Trophoblast cell (in vitro differentiated cells and primary cell): ENCODE data around the gene ZNF595.

Experiments used
- DNase-seq, 2 donors: peaks; one replicate each; pipeline ENCODE4 v3.0.0-alpha.2; 2016
- H2AFZ ChIP-seq: 2 replicates; pipeline ENCODE4 v1.6.1; 2013; ENCODE audit warnings: low read length, moderate library complexity, mild to moderate bottlenecking; ENCODE audit not compliant: insufficient read depth, poor library complexity
- H2AK5ac ChIP-seq: 2 replicates; pipeline ENCODE4 v1.6.1; 2013; ENCODE audit warnings: mild to moderate bottlenecking, low read length
- H2BK120ac ChIP-seq: 2 replicates; pipeline ENCODE4 v1.6.1; 2013; ENCODE audit warnings: low read length, mild to moderate bottlenecking, moderate library complexity; ENCODE audit not compliant: insufficient read depth, poor library complexity
- H2BK12ac ChIP-seq: 2 replicates; pipeline ENCODE4 v1.6.1; 2013; ENCODE audit warnings: mild to moderate bottlenecking, low read length, moderate library complexity
- H2BK5ac ChIP-seq: 2 replicates; pipeline ENCODE4 v1.6.1; 2013; ENCODE audit warnings: low read length, low read depth, moderate library complexity, mild to moderate bottlenecking; ENCODE audit not compliant: poor library complexity
- H3K14ac ChIP-seq: 2 replicates; pipeline ENCODE4 v1.6.1; 2013; ENCODE audit warnings: mild to moderate bottlenecking, low read length
- H3K18ac ChIP-seq: 2 replicates; pipeline ENCODE4 v1.6.1; 2013; ENCODE audit warnings: mild to moderate bottlenecking, low read length
- H3K23ac ChIP-seq: 2 replicates; pipeline ENCODE4 v1.6.1; 2013; ENCODE audit warnings: low read length
- H3K27ac ChIP-seq: 2 replicates; pipeline ENCODE4 v1.5.1; 2013; ENCODE audit warnings: low read depth, mild to moderate bottlenecking, inconsistent platforms, low read length, moderate library complexity
- H3K27me3 ChIP-seq: 2 replicates; pipeline ENCODE4 v1.6.1; 2013; ENCODE audit warnings: inconsistent platforms, mild to moderate bottlenecking, low read length, moderate library complexity; ENCODE audit not compliant: insufficient read depth
- H3K36me3 ChIP-seq, 2 experiments: 1 replicate in 1 of 2; 2 replicates in 1 of 2; pipeline ENCODE4 v1.6.1; 2013; ENCODE audit warnings: low read length in 2 of 2, mild to moderate bottlenecking in 2 of 2, moderate library complexity in 1 of 2; ENCODE audit not compliant: insufficient read depth in 2 of 2, control insufficient read depth in 1 of 2
- H3K4ac ChIP-seq: 2 replicates; pipeline ENCODE4 v1.6.1; 2013; ENCODE audit warnings: low read depth, mild to moderate bottlenecking, low read length, moderate library complexity
- H3K4me1 ChIP-seq, 2 experiments: 1 replicate in 1 of 2; 2 replicates in 1 of 2; pipeline ENCODE4 v1.6.1; 2013; ENCODE audit warnings: low read length in 2 of 2, mild to moderate bottlenecking in 2 of 2, moderate library complexity in 1 of 2; ENCODE audit not compliant: insufficient read depth in 2 of 2, control insufficient read depth in 1 of 2
- H3K4me2 ChIP-seq: 2 replicates; pipeline ENCODE4 v1.6.1; 2013; ENCODE audit warnings: inconsistent platforms, mild to moderate bottlenecking, low read length, moderate library complexity
- H3K4me3 ChIP-seq: 2 replicates; pipeline ENCODE4 v1.5.1; 2013; ENCODE audit warnings: mild to moderate bottlenecking, low read depth, low read length, inconsistent platforms
- H3K79me1 ChIP-seq: one replicate; pipeline ENCODE4 v1.6.1; 2013; ENCODE audit warnings: low read length
- H3K79me2 ChIP-seq: 2 replicates; pipeline ENCODE4 v1.6.1; 2013; ENCODE audit warnings: low read length, mild to moderate bottlenecking; ENCODE audit not compliant: control insufficient read depth, insufficient read depth, poor library complexity
- H3K9ac ChIP-seq: 2 replicates; pipeline ENCODE4 v1.6.1; 2013; ENCODE audit warnings: mild to moderate bottlenecking, low read length
- H3K9me3 ChIP-seq: 2 replicates; pipeline ENCODE4 v1.6.1; 2013; ENCODE audit warnings: low read depth, mild to moderate bottlenecking, control low read depth, inconsistent platforms, low read length; ENCODE audit not compliant: insufficient read depth
- H4K12ac ChIP-seq: 2 replicates; pipeline ENCODE4 v1.6.1; 2013; ENCODE audit warnings: low read depth, mild to moderate bottlenecking, low read length, moderate library complexity
- H4K8ac ChIP-seq: 2 replicates; pipeline ENCODE4 v1.6.1; 2013; ENCODE audit warnings: low read depth, mild to moderate bottlenecking, low read length, moderate library complexity
- H4K91ac ChIP-seq: one replicate; pipeline ENCODE4 v1.6.1; 2013; ENCODE audit warnings: low read depth, mild to moderate bottlenecking, low read length, moderate library complexity
- WGBS: extraction: QIAGEN DNeasy Blood & Tissue Kit; methylation state at CpG from one replicate; pipeline ENCODE4 v1.1.7; 2013; ENCODE audit warnings: missing lambda C conversion rate; ENCODE audit not compliant: insufficient read length, insufficient coverage; ENCODE audit errors: extremely low coverage; 5-methylcytosine and 5-hydroxymethylcytosine counted together

The ZNF595 gene

GRCh38 chr4:124275-125081 lies 71.4 kb downstream of the ZNF595 start, which contains the start of gene ZNF718:
Gene ZNF718 (plus strand): TSS chr4:124501. CDS start chr4:124671, 170 bp downstream.
- Histone ChIP-seq H3K4me2 (peak within 1 kb of the TSS; percentile 100), H3K36me3 (peaks cover 8 to 17% of the 10 kb centered on the region in 2 experiments), H3K4me1 (peaks cover 5 to 9% of the 10 kb centered on the region in 2 experiments), H3K27ac (peak within 1 kb of the TSS; percentile 78), H2BK120ac (peak within 1 kb of the TSS; percentile 70), H3K79me1 (peaks cover 12% of the 10 kb centered on the region), H3K9me3 (no peaks in the 10 kb centered on the region), H3K4me3 (peak within 1 kb of the TSS; percentile 97), H3K79me2 (peaks cover 16% of the 10 kb centered on the region), H3K9ac (peak within 1 kb of the TSS; percentile 85), H2AFZ (peak within 1 kb of the TSS; percentile 91), H3K27me3 (no peaks in the 10 kb centered on the region), H2BK5ac (peak within 1 kb of the TSS; percentile 71), H4K8ac (peak within 1 kb of the TSS; percentile 97), H3K23ac (no peak within 1 kb of the TSS), H2AK5ac (peak within 1 kb of the TSS; percentile 65), H4K91ac (peak within 1 kb of the TSS; percentile 63), H3K18ac (peak within 1 kb of the TSS; percentile 93), H2BK12ac (no peak within 1 kb of the TSS), H3K4ac (peak within 1 kb of the TSS; percentile 97), H3K14ac (peak within 1 kb of the TSS; percentile 83), H4K12ac (peak within 1 kb of the TSS; percentile 93)
- peak; percentile 96 to 100 for DNase-seq
- WGBS = no CpG with 5 or more reads among the region's 44 CpGs

DNA sequence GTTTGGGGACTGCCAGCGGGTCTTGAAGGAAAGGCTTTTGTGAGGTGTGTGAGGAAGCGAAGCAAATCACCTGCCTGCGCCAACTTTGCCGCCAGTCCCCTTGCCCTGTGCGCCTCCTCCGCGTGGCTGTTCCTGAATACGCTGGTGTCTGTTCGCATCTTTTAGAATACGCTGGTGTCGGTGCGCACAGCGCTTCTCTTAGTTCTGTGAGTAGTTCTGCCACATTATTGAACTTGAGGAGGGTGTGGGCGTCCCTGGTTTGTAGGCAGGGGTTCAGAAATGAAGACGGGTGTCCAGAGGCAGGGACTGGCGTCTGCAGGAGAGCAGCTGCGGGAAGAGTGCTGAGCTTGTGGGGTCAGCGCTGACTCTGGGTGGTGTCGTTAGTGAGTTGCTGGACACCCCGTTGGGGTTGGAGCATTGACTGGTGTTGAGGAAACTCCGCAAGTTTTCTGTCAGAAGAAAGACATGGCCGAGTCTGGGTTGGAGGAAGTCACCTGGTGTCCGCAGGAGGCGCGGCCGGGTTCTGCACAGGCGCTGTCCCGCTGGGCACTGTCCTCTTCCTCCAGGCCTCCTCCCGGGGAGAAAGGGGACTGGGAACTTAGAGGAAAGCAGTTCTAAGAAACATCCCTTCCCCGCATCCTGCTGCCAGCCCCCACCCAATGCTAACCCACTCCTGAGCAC lies 72.1 kb downstream of the ZNF595 start:
- Histone ChIP-seq H4K8ac (peak overlapping the region; percentile 97), H3K18ac (peak overlapping the region; percentile 93), H2BK12ac (no peak overlapping the region), H4K91ac (peak overlapping the region; percentile 68), H3K4ac (peak overlapping the region; percentile 97), H2AK5ac (peak overlapping the region; percentile 73), H2BK5ac (peak overlapping the region; percentile 71), H3K79me1 (peaks cover 12% of the 10 kb centered on the region), H3K27me3 (no peaks in the 10 kb centered on the region), H3K36me3 (peaks cover 8 to 20% of the 10 kb centered on the region in 2 experiments), H3K9me3 (no peaks in the 10 kb centered on the region), H3K4me2 (peak overlapping the region; percentile 100), H3K4me1 (peaks cover 5 to 9% of the 10 kb centered on the region in 2 experiments), H3K27ac (peak overlapping the region; percentile 78), H4K12ac (peak overlapping the region; percentile 93), H3K4me3 (peak overlapping the region; percentile 97), H2AFZ (peak overlapping the region; percentile 91), H3K9ac (peak overlapping the region; percentile 96), H3K79me2 (peaks cover 16% of the 10 kb centered on the region), H3K23ac (peak overlapping the region; percentile 93), H2BK120ac (peak overlapping the region; percentile 70), H3K14ac (peak overlapping the region; percentile 83)
- WGBS = no CpG with 5 or more reads among the region's 30 CpGs
- peak; percentile 51 for DNase-seq

DNA sequence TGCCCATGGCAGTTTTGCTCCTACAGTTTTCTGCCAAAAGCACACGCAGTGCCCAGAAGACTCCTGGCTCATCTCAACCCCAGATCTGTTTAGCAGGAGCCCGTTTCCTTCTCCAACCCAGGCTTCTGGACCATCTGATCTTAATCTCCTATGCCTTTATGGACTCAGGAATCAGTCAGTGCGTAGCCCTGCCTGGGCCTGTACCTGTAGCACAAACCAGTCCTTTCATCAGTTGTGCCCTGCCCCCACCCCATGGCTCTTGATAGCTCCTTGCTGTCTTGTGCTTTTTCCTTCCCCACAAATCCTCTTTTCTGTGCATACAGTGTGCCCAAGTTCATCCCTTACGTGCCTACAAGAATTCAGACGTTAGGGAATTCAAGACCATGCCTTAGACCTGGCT lies 72.7 kb downstream of the ZNF595 start:
- Histone ChIP-seq H3K18ac (peak overlapping the region; percentile 73), H4K12ac (peak overlapping the region; percentile 74), H2AK5ac (peak overlapping the region; percentile 73), H3K79me2 (peaks cover 16% of the 10 kb centered on the region), H2BK12ac (no peak overlapping the region), H3K27ac (peak overlapping the region; percentile 65), H3K9me3 (no peaks in the 10 kb centered on the region), H2BK5ac (peak overlapping the region; percentile 37), H3K4me1 (peaks cover 5 to 9% of the 10 kb centered on the region in 2 experiments), H3K14ac (peak overlapping the region; percentile 69), H2BK120ac (peak overlapping the region; percentile 30), H3K79me1 (peaks cover 12% of the 10 kb centered on the region), H3K27me3 (no peaks in the 10 kb centered on the region), H4K91ac (peak overlapping the region; percentile 68), H4K8ac (peak overlapping the region; percentile 89), H3K4me3 (peak overlapping the region; percentile 97), H3K4ac (peak overlapping the region; percentile 97), H3K23ac (peak overlapping the region; percentile 93), H3K36me3 (peaks cover 12 to 20% of the 10 kb centered on the region in 2 experiments), H3K4me2 (peak overlapping the region; percentile 100), H3K9ac (peak overlapping the region; percentile 96), H2AFZ (peak overlapping the region; percentile 91)
- no peak for DNase-seq
- WGBS = no CpG with 5 or more reads among the region's 5 CpGs

- H3K9ac ChIP-seq = no peak overlapping the region
- H3K23ac ChIP-seq = no peak overlapping the region
- no CpG with 5 or more reads among the region's 1 CpG for WGBS
- H3K27me3 ChIP-seq = no peaks in the 10 kb centered on the region
- no peak overlapping the region for H3K4me3 ChIP-seq
- H3K79me2 ChIP-seq = peaks cover 2% of the 10 kb centered on the region
- H3K36me3 ChIP-seq = peaks cover 24 to 31% of the 10 kb centered on the region in 2 experiments
- no peak overlapping the region for H2AFZ ChIP-seq
- no peaks in the 10 kb centered on the region for H3K79me1 ChIP-seq
- H3K4me2 ChIP-seq = no peak overlapping the region
- H3K14ac ChIP-seq = no peak overlapping the region
- no peak overlapping the region for H2BK120ac ChIP-seq
- peaks cover 0 to 4% of the 10 kb centered on the region in 2 experiments for H3K4me1 ChIP-seq
- no peak overlapping the region for H3K4ac ChIP-seq
- no peak overlapping the region for H4K91ac ChIP-seq
- H3K9me3 ChIP-seq = no peaks in the 10 kb centered on the region
- no peak overlapping the region for H2BK12ac ChIP-seq
- H3K27ac ChIP-seq = no peak overlapping the region
- no peak overlapping the region for H2BK5ac ChIP-seq
- no peak for DNase-seq
- H4K8ac ChIP-seq = no peak overlapping the region
- H2AK5ac ChIP-seq = no peak overlapping the region
- no peak overlapping the region for H3K18ac ChIP-seq
- no peak overlapping the region for H4K12ac ChIP-seq
Observed at GRCh38 chr4:132483-132882, 79.4 kb downstream of the ZNF595 start.
